Stomach (tissue), 9 donors: ENCODE data around the gene COL23A1. TPM values are rescaled to one million over a fixed set of nuclear protein-coding genes. Genes with fewer than 3 reads are reported as not detected.

Experiments
- DNase-seq, 2 donors: peaks; one replicate each; pipeline versions ENCODE4 v3.0.0 to v3.0.0-alpha.2; 2013 to 2019
- H3K27ac ChIP-seq, 5 donors: fragments of 200-600 bp in 4 of 5; sonication (generic) in 4 of 5; one replicate each; pipeline ENCODE4 v1.5.1; 2013 to 2019; ENCODE audit warnings: mild to moderate bottlenecking in 1 of 5, moderate library complexity in 1 of 5
- H3K27me3 ChIP-seq, 3 donors: fragments of 200-600 bp; sonication (generic); one replicate each; pipeline ENCODE4 v1.5.1; 2017 to 2019; ENCODE audit warnings: mixed run types in 1 of 3
- H3K36me3 ChIP-seq, 4 donors: fragments of 200-600 bp; sonication (generic); 1 replicate in 3 of 4; 2 replicates in 1 of 4; pipeline ENCODE4 v1.5.1; 2016 to 2019
- H3K4me1 ChIP-seq, 4 donors: fragments of 200-600 bp; sonication (generic); one replicate each; pipeline ENCODE4 v1.5.1; 2016 to 2019
- H3K4me3 ChIP-seq, 4 donors: fragments of 200-600 bp; sonication (generic) in 3 of 4; one replicate each; pipeline ENCODE4 v1.5.1; 2016 to 2019; ENCODE audit warnings: mild to moderate bottlenecking in 1 of 4
- H3K9me3 ChIP-seq, 4 donors: fragments of 200-600 bp; sonication (generic); one replicate each; pipeline ENCODE4 v1.5.1; 2016 to 2019
- EP300 ChIP-seq: sonication (generic); formaldehyde crosslinking; IDR thresholded peaks from one replicate; pipeline ENCODE4 v1.6.1; 2017; ENCODE audit warnings: antibody characterized with exemption
- POLR2A ChIP-seq, 4 donors: fragments of 450-650 bp; IDR thresholded peaks; one replicate each; pipeline ENCODE4 v1.6.1; 2016; ENCODE audit warnings: antibody characterized with exemption in 4 of 4, control low read depth in 2 of 4, mild to moderate bottlenecking in 1 of 4, moderate library complexity in 1 of 4
- POLR2AphosphoS5 ChIP-seq, 3 donors: sonication (generic); formaldehyde crosslinking; IDR thresholded peaks; one replicate each; pipeline ENCODE4 v1.6.1; 2016; ENCODE audit warnings: antibody characterized with exemption in 3 of 3
- WGBS, 5 donors: extraction: QIAGEN DNeasy Blood & Tissue Kit in 3 of 5; methylation state at CpG; one replicate each; pipeline versions ENCODE4 v1.1.5 to v1.1.7; 2013 to 2018; 5-methylcytosine and 5-hydroxymethylcytosine counted together
- intact Hi-C: fragments of 100-400 bp; cut with DNase I; formaldehyde crosslinking; loops from one replicate; pipeline ENCODE4 v1.15.1; 2023; ENCODE audit warnings: low total_unique reads
- polyA plus RNA-seq, 3 donors: library from polyadenylated mRNA; stranded (reverse); fragments of 200-250 nt; gene quantifications; one replicate each; pipeline ENCODE4 v1.2.3, GENCODE V29; 2013
- total RNA-seq, 5 donors: library from RNA; depleted of rRNA; stranded (reverse); fragments of >200 nt; gene quantifications; one replicate each; pipeline versions ENCODE4 v1.1.0 to v1.2.3, GENCODE V29; 2014 to 2016
- TF ChIP-seq, protein P1 (sequence below), 7 experiments: fragments of 450-650 bp in 4 of 7; fragments of 200-600 bp in 3 of 7; sonication (generic) in 3 of 7; IDR thresholded peaks; one replicate each; pipeline ENCODE4 v1.5.1; 2016 to 2019; ENCODE audit warnings: antibody characterized with exemption in 7 of 7, control low read depth in 2 of 7, mild to moderate bottlenecking in 1 of 7
- donor health status: healthy with polysubstance abuse.
- donor health status: Bipolar disorder and iron deficiency.
- donor health status: healthy.

The COL23A1 gene
- total and polyA plus RNA-seq, 8 donors = under 0.01 to 7.0 (median 1.4) TPM

GRCh38 chr5:178272591-178272990 lies 317.6 kb downstream of the COL23A1 start:
- WGBS, 5 donors = 82 to 89% (median 87%) methylated on average over 3 to 9 of the region's 9 CpGs
- no peak overlapping the region for H3K4me3 ChIP-seq
- H3K27me3 ChIP-seq = peaks cover 0 to 31% (median 8%) of the 10 kb centered on the region in 3 donors
- DNase-seq = no peak
- TF ChIP-seq EP300 (no peak), POLR2A (IDR thresholded peaks at IDR 0.05) (no peak), POLR2AphosphoS5 (IDR thresholded peaks at IDR 0.05) (no peak)
- TF ChIP-seq, protein P1, sequence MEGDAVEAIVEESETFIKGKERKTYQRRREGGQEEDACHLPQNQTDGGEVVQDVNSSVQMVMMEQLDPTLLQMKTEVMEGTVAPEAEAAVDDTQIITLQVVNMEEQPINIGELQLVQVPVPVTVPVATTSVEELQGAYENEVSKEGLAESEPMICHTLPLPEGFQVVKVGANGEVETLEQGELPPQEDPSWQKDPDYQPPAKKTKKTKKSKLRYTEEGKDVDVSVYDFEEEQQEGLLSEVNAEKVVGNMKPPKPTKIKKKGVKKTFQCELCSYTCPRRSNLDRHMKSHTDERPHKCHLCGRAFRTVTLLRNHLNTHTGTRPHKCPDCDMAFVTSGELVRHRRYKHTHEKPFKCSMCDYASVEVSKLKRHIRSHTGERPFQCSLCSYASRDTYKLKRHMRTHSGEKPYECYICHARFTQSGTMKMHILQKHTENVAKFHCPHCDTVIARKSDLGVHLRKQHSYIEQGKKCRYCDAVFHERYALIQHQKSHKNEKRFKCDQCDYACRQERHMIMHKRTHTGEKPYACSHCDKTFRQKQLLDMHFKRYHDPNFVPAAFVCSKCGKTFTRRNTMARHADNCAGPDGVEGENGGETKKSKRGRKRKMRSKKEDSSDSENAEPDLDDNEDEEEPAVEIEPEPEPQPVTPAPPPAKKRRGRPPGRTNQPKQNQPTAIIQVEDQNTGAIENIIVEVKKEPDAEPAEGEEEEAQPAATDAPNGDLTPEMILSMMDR (IDR thresholded peaks at IDR 0.05) = no peak
- no peak overlapping the region for H3K27ac ChIP-seq
- no peaks in the 10 kb centered on the region for H3K4me1 ChIP-seq
- no peaks in the 10 kb centered on the region for H3K36me3 ChIP-seq
- peaks cover 4 to 13% (median 8%) of the 10 kb centered on the region in 4 donors for H3K9me3 ChIP-seq
- intact Hi-C loops = loop anchor here (10.0 kb wide), 1 partner anchor 312 kb away; no protein-coding TSS in a partner anchor

DNA sequence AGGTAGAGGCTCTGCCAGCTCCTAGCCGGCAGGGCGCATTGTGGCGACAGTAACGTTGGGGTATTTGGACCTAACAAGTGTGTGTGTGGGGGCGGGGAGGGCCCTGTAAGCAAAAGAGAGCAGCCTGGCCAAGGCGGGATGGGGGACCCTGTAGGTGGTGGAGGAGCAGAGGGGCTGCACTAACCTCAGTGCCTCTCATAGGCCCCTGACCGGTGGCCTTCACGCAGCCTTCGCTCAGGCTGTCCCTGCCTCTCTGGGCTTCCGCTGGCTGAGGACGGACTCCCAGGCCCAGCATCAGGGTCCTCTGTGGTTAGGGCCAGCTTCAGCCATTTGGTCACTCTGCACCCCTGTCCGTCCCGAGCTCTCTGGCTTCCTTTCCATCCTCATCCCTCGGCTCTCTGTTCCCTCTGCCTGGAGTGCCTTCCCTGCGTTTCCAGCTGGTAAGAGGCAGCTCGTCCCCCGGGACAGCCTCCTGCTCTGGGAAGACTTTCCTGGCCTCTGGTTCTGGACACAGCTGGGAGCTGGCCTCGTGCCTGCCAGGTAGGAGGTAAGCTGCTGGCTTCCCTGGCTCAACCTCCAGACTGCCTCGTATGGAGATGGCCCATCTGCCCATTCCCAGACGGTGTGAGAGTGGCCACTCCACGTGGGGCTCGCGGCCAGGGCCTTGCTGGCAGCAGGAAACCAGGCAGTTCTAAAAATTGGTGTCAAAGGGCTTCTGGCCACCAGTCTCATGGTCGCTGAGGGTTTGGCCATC lies 318.3 kb downstream of the COL23A1 start:
- no peaks in the 10 kb centered on the region for H3K4me1 ChIP-seq
- intact Hi-C loops = loop anchor here (10.0 kb wide), 1 partner anchor 313 kb away; no protein-coding TSS in a partner anchor
- peaks cover 0 to 25% (median 8%) of the 10 kb centered on the region in 3 donors for H3K27me3 ChIP-seq
- no peak overlapping the region for H3K27ac ChIP-seq
- no peak for DNase-seq
- TF ChIP-seq EP300 (no peak), POLR2AphosphoS5 (IDR thresholded peaks at IDR 0.05) (no peak), POLR2A (IDR thresholded peaks at IDR 0.05) (no peak)
- TF ChIP-seq, protein P1 (IDR thresholded peaks at IDR 0.05) = no peak
- 80 to 84% (median 82%) methylated on average over 23 to 24 of the region's 24 CpGs for WGBS, 5 donors
- H3K36me3 ChIP-seq = no peaks in the 10 kb centered on the region
- no peak overlapping the region for H3K4me3 ChIP-seq
- peaks cover 4 to 13% (median 8%) of the 10 kb centered on the region in 4 donors for H3K9me3 ChIP-seq

GRCh38 chr5:178271231-178271630 lies 319.0 kb downstream of the COL23A1 start:
- no peaks in the 10 kb centered on the region for H3K4me1 ChIP-seq
- peaks cover 0 to 18% (median 6%) of the 10 kb centered on the region in 3 donors for H3K27me3 ChIP-seq
- no peak overlapping the region for H3K27ac ChIP-seq
- no peaks in the 10 kb centered on the region for H3K36me3 ChIP-seq
- WGBS, 5 donors = 84 to 97% (median 89%) methylated on average over 4 of the region's 4 CpGs
- H3K4me3 ChIP-seq = no peak overlapping the region
- intact Hi-C loops = loop anchor here (10.0 kb wide), 1 partner anchor 314 kb away; no protein-coding TSS in a partner anchor
- TF ChIP-seq, protein P1 (IDR thresholded peaks at IDR 0.05) = no peak
- TF ChIP-seq EP300 = no peak
- no peak for TF ChIP-seq POLR2AphosphoS5 (IDR thresholded peaks at IDR 0.05)
- TF ChIP-seq POLR2A (IDR thresholded peaks at IDR 0.05) = no peak
- H3K9me3 ChIP-seq = peaks cover 4 to 12% (median 8%) of the 10 kb centered on the region in 4 donors
- DNase-seq = no peak

DNA sequence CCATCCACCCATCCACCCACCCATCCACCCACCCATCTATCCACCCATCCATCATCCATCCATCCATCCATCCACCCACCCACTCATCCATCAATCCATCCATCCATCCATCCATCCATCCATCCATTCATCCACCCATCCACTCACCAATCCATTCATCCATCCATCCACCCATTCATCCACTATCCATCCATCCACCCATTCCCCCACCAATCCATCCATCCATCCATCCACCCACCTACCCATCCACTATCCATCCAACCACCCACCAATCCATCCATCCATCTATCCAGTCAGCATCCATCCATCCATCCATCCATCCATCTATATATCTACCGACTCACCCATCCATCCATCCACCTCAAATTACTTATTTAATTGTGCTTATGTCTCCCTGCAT lies 320.7 kb downstream of the COL23A1 start:
- H3K4me3 ChIP-seq = no peak overlapping the region

More for the DNA sequence above, 320.7 kb downstream of the COL23A1 start:
- no peak for DNase-seq
- TF ChIP-seq POLR2A (IDR thresholded peaks at IDR 0.05) (no peak), POLR2AphosphoS5 (IDR thresholded peaks at IDR 0.05) (no peak), EP300 (no peak)
- TF ChIP-seq, protein P1 (IDR thresholded peaks at IDR 0.05) = no peak
- H3K27me3 ChIP-seq = peaks cover 0 to 3% (median 0%) of the 10 kb centered on the region in 3 donors
- H3K27ac ChIP-seq = no peak overlapping the region
- no peaks in the 10 kb centered on the region for H3K36me3 ChIP-seq
- 84 to 100% (median 93%) methylated on average over 1 of the region's 1 CpG for WGBS, 5 donors
- H3K4me1 ChIP-seq = no peaks in the 10 kb centered on the region
- no peaks in the 10 kb centered on the region for H3K9me3 ChIP-seq
- intact Hi-C loops = no loop called here
